HG02759 (cell line): ENCODE results near the gene MAP1LC3B.

ENCODE experiments used
- ATAC-seq: cut with Tn5 transposase; IDR thresholded peaks from one replicate; pipeline ENCODE4 v1.9.1; 2021; ENCODE audit warnings: mild to moderate bottlenecking, moderate library complexity; ENCODE audit not compliant: unreplicated experiment

The MAP1LC3B gene

DNA sequence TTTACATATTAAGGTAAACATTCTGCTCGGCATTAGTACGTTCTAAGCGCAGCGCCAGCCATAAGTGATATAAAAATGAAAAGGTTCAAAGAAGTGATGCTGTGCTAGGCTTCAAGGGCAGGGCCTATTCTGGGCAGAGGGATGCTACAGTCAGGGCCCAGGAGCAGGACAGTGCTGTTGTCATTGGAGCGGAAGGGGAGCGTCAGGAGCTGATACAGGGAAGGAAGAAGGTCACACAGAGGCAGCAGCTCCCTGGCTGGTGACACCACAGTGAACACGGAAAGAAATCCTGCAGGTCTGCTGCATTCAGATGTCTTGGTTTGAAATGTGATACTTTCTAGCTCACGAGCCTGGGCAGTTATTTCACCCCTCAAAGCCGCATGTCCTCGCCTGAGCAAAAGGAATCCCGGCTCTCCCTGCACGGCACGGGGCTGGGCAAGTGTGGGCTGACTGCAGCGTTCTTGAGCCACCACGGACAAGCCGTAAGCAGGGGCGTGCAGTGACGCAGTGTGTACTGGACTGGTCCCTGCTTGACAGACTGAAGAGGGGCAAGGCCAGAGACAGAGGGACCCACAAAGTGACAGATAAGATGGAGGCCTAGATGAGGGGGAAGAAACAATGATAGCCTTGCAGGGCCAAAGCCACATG, 59.6 kb downstream of the MAP1LC3B start:
- no peak for ATAC-seq

DNA sequence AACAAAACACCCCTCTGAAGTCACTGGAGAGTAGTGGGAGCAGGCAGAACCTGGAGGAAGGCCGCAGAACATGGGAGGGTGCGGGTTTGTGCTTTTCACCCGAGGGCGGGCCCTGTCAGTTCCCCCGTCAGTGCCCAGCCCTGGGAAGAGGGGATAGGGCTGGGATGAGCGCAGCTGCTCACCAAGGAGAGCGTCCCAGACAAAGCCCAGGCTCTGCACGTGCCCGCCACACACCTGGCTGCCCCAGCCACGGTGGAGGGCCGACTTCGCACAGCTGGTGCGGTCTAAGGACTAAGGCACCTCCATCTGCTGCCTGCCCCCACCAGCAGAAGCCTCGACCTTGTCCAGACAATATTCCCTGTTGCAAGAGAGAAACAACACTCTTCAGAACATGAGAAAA, 61.2 kb downstream of the MAP1LC3B start:
- no peak for ATAC-seq
